HEK293T (cell line): ENCODE results near the gene ENKUR.
"Not testable (repeated sequence)": the region's sequence is repeated elsewhere in the genome, so short reads cannot be mapped to it uniquely, and the experiment has no call there.

Experiments
- BHLHE40 ChIP-seq: fragments of 450-650 bp; IDR thresholded peaks from 2 replicates; pipeline ENCODE4 v1.6.1; 2016; ENCODE audit warnings: mild to moderate bottlenecking, moderate library complexity, borderline replicate concordance
- ELF4 ChIP-seq: fragments of 450-650 bp; IDR thresholded peaks from 2 replicates; pipeline ENCODE4 v1.6.1; 2017; ENCODE audit warnings: antibody characterized with exemption
- FOXA1 ChIP-seq: fragments of 450-650 bp; IDR thresholded peaks from 2 replicates; pipeline ENCODE4 v1.6.1; 2016; ENCODE audit warnings: mild to moderate bottlenecking
- FOXK2 ChIP-seq: fragments of 450-650 bp; IDR thresholded peaks from 2 replicates; pipeline ENCODE4 v1.6.1; 2016; ENCODE audit warnings: mild to moderate bottlenecking
- FOXM1 ChIP-seq: fragments of 450-650 bp; IDR thresholded peaks from 2 replicates; pipeline ENCODE4 v1.6.1; 2017; ENCODE audit warnings: mild to moderate bottlenecking, borderline replicate concordance
- HDGF ChIP-seq: fragments of 450-650 bp; IDR thresholded peaks from 2 replicates; pipeline ENCODE4 v1.6.1; 2017; ENCODE audit warnings: antibody characterized with exemption, borderline replicate concordance
- NFRKB ChIP-seq: fragments of 450-650 bp; IDR thresholded peaks from 2 replicates; pipeline ENCODE4 v1.6.1; 2016; ENCODE audit warnings: mild to moderate bottlenecking, moderate library complexity
- SP1 ChIP-seq: fragments of 450-650 bp; IDR thresholded peaks from 2 replicates; pipeline ENCODE4 v1.6.1; 2017
- SUZ12 ChIP-seq: fragments of 450-650 bp; IDR thresholded peaks from 2 replicates; pipeline ENCODE4 v1.6.1; 2016; ENCODE audit warnings: mild to moderate bottlenecking
- TARDBP ChIP-seq: fragments of 450-650 bp; IDR thresholded peaks from 2 replicates; pipeline ENCODE4 v1.6.1; 2016
- ZNF384 ChIP-seq: fragments of 450-650 bp; IDR thresholded peaks from 2 replicates; pipeline ENCODE4 v1.6.1; 2016

GRCh38 chr10:24957624-24958051, 58.3 kb downstream of the ENKUR start:
- TF ChIP-seq FOXM1, FOXK2, NFRKB, SUZ12, TARDBP, ZNF384, FOXA1, SP1, BHLHE40, HDGF, ELF4: not testable (repeated sequence)
